Psoas muscle (tissue), 8 donors: Measurements from ENCODE around the gene SPTBN4. TPM values are rescaled to one million over a fixed set of nuclear protein-coding genes. Genes with fewer than 3 reads are reported as not detected.
A peak's percentile ranks its signal among the peaks of the same experiment; 100 is the strongest.

Experiments used
- ATAC-seq, 4 donors: fragments of 200-7000 bp; cut with Tn5 transposase; one replicate each; pipeline ENCODE4 v1.9.1; 2020; ENCODE audit warnings: moderate library complexity in 3 of 4, mild to moderate bottlenecking in 2 of 4
- DNase-seq, 2 donors: peaks; one replicate each; pipeline ENCODE4 v3.0.0-alpha.2; 2020
- H3K27ac ChIP-seq: fragments of 200-600 bp; one replicate; pipeline ENCODE4 v1.8.0; 2022
- H3K27me3 ChIP-seq, 3 donors: fragments of 200-600 bp in 1 of 3; one replicate each; pipeline versions ENCODE4 v1.6.1 to v1.8.0; 2013 to 2022; ENCODE audit warnings: low read length in 2 of 3, mild to moderate bottlenecking in 2 of 3, moderate library complexity in 1 of 3; ENCODE audit not compliant: insufficient read depth in 3 of 3
- H3K36me3 ChIP-seq, 2 donors: fragments of 200-600 bp in 1 of 2; one replicate each; pipeline versions ENCODE4 v1.6.1 to v1.8.0; 2013 to 2022; ENCODE audit warnings: low read depth in 1 of 2, mild to moderate bottlenecking in 1 of 2, moderate library complexity in 1 of 2; ENCODE audit not compliant: insufficient read depth in 1 of 2
- H3K4me1 ChIP-seq: fragments of 200-600 bp; one replicate; pipeline ENCODE4 v1.8.0; 2022
- H3K4me3 ChIP-seq: fragments of 200-600 bp; one replicate; pipeline ENCODE4 v1.8.0; 2022; ENCODE audit warnings: mild to moderate bottlenecking
- H3K9me3 ChIP-seq: fragments of 200-600 bp; one replicate; pipeline ENCODE4 v1.8.0; 2022
- WGBS, 3 donors: extraction: QIAGEN DNeasy Blood & Tissue Kit; methylation state at CpG; one replicate each; pipeline versions ENCODE4 v1.1.6 to v1.1.7; 2013; 5-methylcytosine and 5-hydroxymethylcytosine counted together
- intact Hi-C, 2 donors: fragments of 100-400 bp; cut with DNase I; formaldehyde crosslinking; loops; one replicate each; pipeline versions ENCODE4 v1.11.0 to v1.14.2; 2022
- polyA plus RNA-seq, 3 donors: library from polyadenylated mRNA; stranded (reverse); fragments of 200-250 nt; gene quantifications; one replicate each; pipeline ENCODE4 v1.2.3, GENCODE V29; 2013
- total RNA-seq, 4 donors: library from RNA; stranded (reverse); fragmentation: NEBNext Ultra II Directional in 2 of 4; extraction: Animal tissue kit (Norgen Biotek cat#: 25700) in 2 of 4; gene quantifications; one replicate each; pipeline versions ENCODE4 v1.2.1 to v1.2.4, GENCODE V29; 2021 to 2023
- TF ChIP-seq, protein P1 (sequence below): fragments of 200-600 bp; IDR thresholded peaks from one replicate; pipeline ENCODE4 v1.8.0; 2022; ENCODE audit warnings: antibody characterized with exemption
- donor health status: healthy with polysubstance abuse.
- donor health status: DM: no; HTN: no; CAD: no; lungs with moderate emphysema.
- donor health status: Bipolar disorder and iron deficiency.
- donor health status: healthy.
- donor health status: DM: yes; HTN: yes; CAD: no.
- donor health status: DM: no; HTN: no; CAD: no.
- donor health status: DM: no; HTN: no; CAD: no.
- donor health status: DM: yes; HTN: yes; CAD: no.

SPTBN4 gene
- total and polyA plus RNA-seq, 7 donors = 0.66 to 4.7 (median 2.8) TPM

GRCh38 chr19:40442328-40443130, 24.3 kb upstream of the SPTBN4 start:
- DNase-seq (no peak), ATAC-seq (no peak)
- peak overlapping the region; percentile 98 for H3K4me3 ChIP-seq
- 17 to 20% (median 18%) methylated on average over 22 of the region's 22 CpGs for WGBS, 3 donors
- peaks cover 8 to 32% of the 10 kb centered on the region in 2 donors for H3K36me3 ChIP-seq
- H3K9me3 ChIP-seq = no peaks in the 10 kb centered on the region
- H3K27me3 ChIP-seq = no peaks in the 10 kb centered on the region
- H3K27ac ChIP-seq = peak overlapping the region; percentile 100
- intact Hi-C loops = loop anchor here (1.0 to 5.0 kb wide), 3 partner anchors 18 to 95 kb away; partner anchors contain the start of genes C19orf47 (in 1 of the 2) and PLD3 (in 1 of the 2)
- H3K4me1 ChIP-seq = peaks cover 23% of the 10 kb centered on the region
- TF ChIP-seq, protein P1, sequence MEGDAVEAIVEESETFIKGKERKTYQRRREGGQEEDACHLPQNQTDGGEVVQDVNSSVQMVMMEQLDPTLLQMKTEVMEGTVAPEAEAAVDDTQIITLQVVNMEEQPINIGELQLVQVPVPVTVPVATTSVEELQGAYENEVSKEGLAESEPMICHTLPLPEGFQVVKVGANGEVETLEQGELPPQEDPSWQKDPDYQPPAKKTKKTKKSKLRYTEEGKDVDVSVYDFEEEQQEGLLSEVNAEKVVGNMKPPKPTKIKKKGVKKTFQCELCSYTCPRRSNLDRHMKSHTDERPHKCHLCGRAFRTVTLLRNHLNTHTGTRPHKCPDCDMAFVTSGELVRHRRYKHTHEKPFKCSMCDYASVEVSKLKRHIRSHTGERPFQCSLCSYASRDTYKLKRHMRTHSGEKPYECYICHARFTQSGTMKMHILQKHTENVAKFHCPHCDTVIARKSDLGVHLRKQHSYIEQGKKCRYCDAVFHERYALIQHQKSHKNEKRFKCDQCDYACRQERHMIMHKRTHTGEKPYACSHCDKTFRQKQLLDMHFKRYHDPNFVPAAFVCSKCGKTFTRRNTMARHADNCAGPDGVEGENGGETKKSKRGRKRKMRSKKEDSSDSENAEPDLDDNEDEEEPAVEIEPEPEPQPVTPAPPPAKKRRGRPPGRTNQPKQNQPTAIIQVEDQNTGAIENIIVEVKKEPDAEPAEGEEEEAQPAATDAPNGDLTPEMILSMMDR = no peak

DNA sequence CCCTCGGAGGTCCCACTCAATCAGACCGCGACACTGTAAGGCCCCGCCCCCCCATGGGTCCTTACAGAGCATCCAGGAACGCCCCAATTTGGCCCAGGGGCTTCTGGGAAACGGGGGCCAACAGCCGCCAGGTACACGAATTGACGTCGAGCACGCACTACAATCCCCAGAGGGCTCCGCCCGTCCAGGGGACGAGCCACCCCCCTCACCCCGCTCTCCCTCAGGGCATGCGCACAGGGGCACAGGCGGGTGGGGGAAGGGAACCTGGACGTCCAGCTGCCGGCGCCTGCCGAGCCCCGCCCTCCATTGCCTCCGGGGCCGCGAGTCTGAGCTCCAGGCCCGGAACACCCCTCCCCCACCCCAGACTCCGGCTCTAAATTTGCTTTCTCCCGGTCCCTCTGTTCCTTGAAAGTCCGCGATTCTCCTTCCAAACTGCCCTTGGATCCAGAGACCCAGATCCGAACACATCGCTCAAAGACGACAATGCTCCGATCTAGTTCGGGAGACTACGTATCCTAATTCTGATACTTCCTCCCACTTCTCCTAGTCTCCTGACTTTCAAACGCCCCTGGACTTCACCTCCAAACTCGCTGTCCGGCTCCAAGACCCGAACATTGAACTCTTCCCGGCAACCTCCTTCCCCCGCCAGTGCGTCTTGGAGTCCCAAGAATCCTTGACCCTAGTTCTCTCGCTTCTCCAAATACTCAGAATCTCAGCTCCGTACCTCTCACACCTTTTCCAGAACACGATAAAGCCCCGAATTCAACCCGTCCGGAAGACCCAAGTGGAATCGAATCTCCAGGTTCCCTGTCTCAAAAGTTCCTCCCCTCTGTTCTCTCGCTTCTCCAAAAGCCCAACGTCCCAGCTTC, 23.4 kb upstream of the SPTBN4 start:
- TF ChIP-seq, protein P1 = no peak
- peak; percentile 100 for DNase-seq
- H3K27ac ChIP-seq = peak overlapping the region; percentile 100
- peaks cover 8 to 40% of the 10 kb centered on the region in 2 donors for H3K36me3 ChIP-seq
- H3K4me1 ChIP-seq = peaks cover 23% of the 10 kb centered on the region
- peak; percentile 88 to 90 (median 88) for ATAC-seq
- H3K9me3 ChIP-seq = no peaks in the 10 kb centered on the region
- no peaks in the 10 kb centered on the region for H3K27me3 ChIP-seq
- peak overlapping the region; percentile 98 for H3K4me3 ChIP-seq
- intact Hi-C loops = loop anchor here (1.0 to 5.0 kb wide), 3 partner anchors 19 to 96 kb away; partner anchors contain the start of genes C19orf47 (in 1 of the 2) and PLD3 (in 1 of the 2)
- WGBS, 3 donors = 0 to 1% (median 0%) methylated on average over 48 to 52 of the region's 52 CpGs

DNA sequence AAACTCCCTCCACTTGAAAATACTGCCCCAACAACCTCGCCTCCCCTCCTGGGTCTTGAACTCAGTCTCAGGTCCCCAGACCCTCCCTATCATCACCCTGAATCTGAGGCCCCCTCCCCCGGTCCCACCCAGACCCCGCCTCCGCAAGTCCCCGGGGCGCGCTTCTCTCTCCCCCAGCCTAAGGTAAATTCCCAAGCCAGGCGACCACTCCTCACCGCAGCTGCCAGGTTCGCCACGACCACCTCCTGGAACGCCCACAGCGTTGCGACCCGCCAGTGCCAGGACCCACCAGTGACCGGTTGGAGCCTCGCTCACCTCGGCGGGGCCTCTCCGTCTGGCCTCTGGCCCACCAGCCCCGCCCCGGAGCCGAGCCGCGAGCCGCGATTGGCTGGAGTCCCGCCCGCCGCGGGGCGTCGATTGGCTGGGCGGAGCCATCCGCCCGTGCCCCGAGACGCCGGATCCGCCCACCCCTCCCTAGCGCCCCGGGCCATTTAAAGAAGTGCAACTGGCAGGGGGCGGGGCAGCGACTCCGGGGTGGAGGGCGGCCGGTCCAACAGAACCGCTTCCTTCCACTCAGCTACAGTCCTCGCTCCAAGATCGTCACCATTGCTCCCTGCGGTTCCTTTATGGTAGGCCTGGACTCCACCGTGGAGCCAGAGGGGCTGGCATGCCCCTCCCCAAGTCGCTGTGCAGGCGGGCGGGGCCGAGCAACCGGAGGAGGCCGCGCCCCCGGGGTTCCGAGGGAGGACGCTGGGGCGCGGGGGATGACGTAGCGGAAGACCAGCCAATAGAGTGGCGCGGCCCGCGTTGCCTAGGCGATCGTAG, 22.6 kb upstream of the SPTBN4 start, which contains the start of gene SERTAD3:
Gene SERTAD3, minus strand, starts transcription at position 336 of the 825 bp plus-strand sequence. CDS start 2,255 bp downstream, outside the sequence.
- H3K36me3 ChIP-seq = peaks cover 8 to 48% of the 10 kb centered on the region in 2 donors
- H3K9me3 ChIP-seq = no peaks in the 10 kb centered on the region
- intact Hi-C loops = loop anchor here (1.0 to 5.0 kb wide), 3 partner anchors 20 to 97 kb away; partner anchors contain the start of genes C19orf47 (in 1 of the 2) and PLD3 (in 1 of the 2)
- peak within 1 kb of the TSS; percentile 100 for H3K27ac ChIP-seq
- TF ChIP-seq, protein P1 = no peak
- peak; percentile 81 to 86 (median 84) for ATAC-seq
- H3K4me1 ChIP-seq = peaks cover 23% of the 10 kb centered on the region
- DNase-seq = peak; percentile 99
- WGBS, 3 donors = 0 to 1% (median 1%) methylated on average over 64 to 72 of the region's 72 CpGs
- H3K27me3 ChIP-seq = no peaks in the 10 kb centered on the region
- H3K4me3 ChIP-seq = peak within 1 kb of the TSS; percentile 98

DNA sequence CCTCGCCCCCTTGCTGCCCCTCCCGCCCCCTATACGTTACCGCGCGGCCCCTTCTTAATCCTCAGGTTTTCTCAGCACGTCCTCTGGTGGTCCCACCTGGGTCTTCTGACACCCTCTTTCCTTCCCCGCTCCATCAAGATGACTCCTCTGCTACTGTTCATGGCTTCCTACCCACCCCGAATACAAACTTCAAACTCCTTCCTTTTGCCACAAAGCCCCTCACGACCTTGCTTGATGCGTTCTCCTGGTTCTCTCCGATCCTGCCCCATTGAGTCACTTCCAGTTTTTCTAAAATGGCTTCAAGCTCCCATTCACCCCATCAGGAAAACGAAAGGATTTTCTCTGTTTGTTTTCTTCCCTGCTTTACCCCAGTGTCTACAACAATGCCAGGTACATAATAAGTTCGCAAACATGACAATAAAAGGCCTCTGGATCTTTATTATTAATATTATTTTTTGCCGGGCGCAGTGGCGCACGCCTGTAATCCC, 21.9 kb upstream of the SPTBN4 start:
- no peak for DNase-seq
- intact Hi-C loops = loop anchor here in 1 of 2 donors (5.0 kb wide), 1 partner anchor 98 kb away; the partner anchor contains the start of genes C19orf47 and PLD3
- Histone ChIP-seq H3K4me1 (peaks cover 23% of the 10 kb centered on the region), H3K27ac (peak overlapping the region; percentile 100), H3K9me3 (no peaks in the 10 kb centered on the region), H3K27me3 (no peaks in the 10 kb centered on the region), H3K4me3 (peak overlapping the region; percentile 98), H3K36me3 (peaks cover 8 to 55% of the 10 kb centered on the region in 2 donors)
- no peak for ATAC-seq
- 17 to 23% (median 21%) methylated on average over 13 to 18 of the region's 18 CpGs for WGBS, 3 donors
- TF ChIP-seq, protein P1 = no peak
